GM19351 (cell line): Measurements from ENCODE around the gene DHH.

ENCODE experiments used
- ATAC-seq: cut with Tn5 transposase; IDR thresholded peaks from one replicate; pipeline ENCODE4 v1.9.1; 2021; ENCODE audit warnings: mild to moderate bottlenecking, moderate library complexity; ENCODE audit not compliant: unreplicated experiment

The DHH gene

GRCh38 chr12:49109641-49110463 lies 15.3 kb upstream of the DHH start:
- no peak for ATAC-seq

DNA sequence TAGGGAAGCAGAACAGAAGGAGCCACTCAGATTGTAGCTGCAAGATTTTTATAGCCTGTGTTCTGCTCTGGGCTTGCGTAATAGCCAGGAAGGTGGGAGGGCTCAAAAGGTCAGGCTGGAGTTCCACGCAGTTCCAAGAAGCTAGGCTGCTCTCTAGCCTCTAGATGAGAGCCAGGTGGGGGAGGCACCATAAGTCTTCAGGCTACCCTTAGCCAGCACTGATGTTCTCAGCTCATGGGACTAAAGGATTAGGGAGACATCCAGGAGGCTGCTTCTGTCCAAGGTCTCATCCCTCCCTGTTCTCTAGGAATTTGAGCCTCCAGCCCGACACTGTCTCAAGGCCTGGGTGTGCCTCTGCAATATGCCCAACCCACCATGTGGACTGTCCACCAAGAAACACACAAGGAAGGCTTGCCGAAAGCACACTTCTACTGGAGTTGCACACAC lies 14.4 kb upstream of the DHH start:
- ATAC-seq: no peak

GRCh38 chr12:49105504-49106084 lies 11.0 kb upstream of the DHH start:
- no peak for ATAC-seq

GRCh38 chr12:49104822-49105221 lies 10.2 kb upstream of the DHH start:
- ATAC-seq: no peak

- ATAC-seq: no peak
These were observed 5.8 kb upstream of the DHH start for GRCh38 chr12:49100380-49100779.

DNA sequence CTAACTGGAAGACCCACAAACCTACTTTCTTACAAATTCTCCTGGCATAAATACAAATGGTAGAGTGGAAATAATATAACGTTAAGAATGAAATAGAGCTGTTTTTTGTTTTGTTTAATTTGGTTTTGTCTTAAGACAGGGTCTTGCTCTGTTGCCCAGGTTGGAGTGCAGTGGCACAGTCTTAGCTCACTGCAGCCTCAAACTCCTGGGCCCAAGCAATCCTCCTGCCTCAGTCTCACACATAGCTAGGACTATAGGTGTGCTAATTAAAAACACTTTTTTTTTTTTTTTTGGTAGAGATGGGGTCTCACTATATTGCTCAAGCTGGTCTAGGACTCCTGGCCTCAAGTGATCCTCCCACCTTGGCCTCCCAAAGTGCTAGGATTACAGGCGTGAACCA lies 4.1 kb upstream of the DHH start:
- no peak for ATAC-seq

- ATAC-seq: no peak
These were observed 3.4 kb upstream of the DHH start for GRCh38 chr12:49098035-49098451.

DNA sequence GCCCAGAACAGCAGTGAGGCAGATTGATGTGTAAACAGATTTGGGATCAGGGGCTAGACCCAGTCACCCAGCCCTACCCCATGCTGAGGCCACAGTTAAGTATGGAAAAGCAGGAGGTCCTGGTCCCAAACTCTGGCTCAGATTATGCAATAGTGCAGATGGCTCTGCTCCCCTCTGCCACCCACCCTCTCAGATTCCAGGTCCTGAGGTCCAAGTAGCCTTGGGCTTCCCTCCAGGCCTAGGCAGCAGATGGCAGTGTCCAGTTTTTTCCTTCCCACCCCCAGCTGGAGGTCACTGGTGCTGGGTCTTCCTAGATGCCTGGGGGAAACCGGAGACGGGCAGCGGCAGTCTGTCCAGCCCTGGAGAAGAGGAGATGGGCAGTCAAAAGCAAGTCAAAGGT lies 2.8 kb upstream of the DHH start:
- ATAC-seq: no peak

DNA sequence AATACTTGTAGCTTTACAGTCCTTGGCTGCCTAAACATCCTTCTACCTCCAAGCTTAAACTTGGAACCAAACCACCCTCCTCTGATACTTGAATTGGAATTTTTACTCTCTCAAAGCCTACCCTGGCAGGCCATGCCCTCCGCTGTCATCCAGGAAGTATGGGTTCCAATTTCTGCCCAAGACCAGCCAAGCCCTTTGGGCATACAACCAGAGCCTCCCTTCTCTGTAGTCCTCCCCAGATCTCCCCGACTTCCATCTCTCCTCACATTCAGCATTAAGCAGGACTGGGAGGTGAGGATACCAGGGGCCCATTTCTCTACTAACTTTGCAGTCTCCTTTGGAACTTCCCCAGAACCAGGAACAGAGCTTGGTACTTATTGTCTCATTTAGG lies 369 bp upstream of the DHH start:
- no peak for ATAC-seq

GRCh38 chr12:49093792-49094159 lies 825 bp downstream of the DHH start:
- no peak for ATAC-seq

GRCh38 chr12:49092816-49093406 lies 1.7 kb downstream of the DHH start:
- no peak for ATAC-seq

- ATAC-seq: no peak
These were observed 2.4 kb downstream of the DHH start for GRCh38 chr12:49092086-49092815.

GRCh38 chr12:49091836-49092085 lies 2.8 kb downstream of the DHH start:
- no peak for ATAC-seq

GRCh38 chr12:49091056-49091835 lies 3.4 kb downstream of the DHH start:
- no peak for ATAC-seq

DNA sequence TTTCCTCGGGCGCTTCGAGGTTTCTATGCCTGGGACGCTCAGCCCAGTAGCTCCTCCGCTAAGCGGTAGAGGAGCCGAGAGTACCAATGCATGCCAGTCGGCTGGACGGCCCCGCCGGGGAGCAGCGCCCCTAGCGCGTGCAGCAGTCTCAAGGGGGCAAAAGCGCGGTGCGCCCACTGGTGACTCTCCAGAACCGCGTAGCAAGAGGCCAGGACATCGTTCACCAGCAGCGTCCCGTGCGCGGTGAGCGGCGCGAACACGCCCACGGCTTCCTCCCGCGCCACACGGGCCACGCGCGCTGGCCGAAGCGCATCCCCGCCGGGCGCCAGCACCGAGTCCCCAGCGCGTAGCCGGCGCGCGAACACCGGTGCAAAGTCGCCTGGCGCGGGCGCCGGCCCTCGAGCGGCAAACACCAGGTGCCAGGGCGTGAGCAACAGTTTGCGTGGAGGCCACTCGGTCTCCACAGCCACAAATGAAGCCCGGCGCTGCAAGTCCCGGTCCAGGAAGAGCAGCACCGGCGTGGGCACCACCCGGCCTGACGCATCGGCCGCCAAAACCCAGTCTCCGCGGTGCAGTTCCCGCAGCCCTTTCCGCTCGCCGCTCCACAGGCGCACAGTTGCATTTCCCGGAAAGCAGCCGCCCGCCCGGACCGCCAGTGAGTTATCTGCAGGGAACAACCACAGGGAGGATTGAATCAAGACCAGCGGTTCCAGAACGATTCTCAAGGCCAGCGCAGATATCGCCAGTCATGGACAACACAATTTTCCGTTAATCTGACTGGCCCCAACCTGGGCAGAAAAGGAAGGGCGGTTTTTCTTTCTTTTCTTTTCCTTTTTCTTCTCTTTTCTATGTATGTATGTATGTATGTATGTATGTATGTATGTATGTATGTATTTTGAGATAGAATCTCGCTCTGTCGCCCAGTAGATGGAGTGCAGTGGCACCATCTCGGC lies 4.5 kb downstream of the DHH start:
- ATAC-seq: no peak

GRCh38 chr12:49088932-49089330 lies 5.7 kb downstream of the DHH start:
- no peak for ATAC-seq

- peak; percentile 92 for ATAC-seq
These were observed 6.3 kb downstream of the DHH start for GRCh38 chr12:49088150-49088931.

- no peak for ATAC-seq
These were observed 8.5 kb downstream of the DHH start for GRCh38 chr12:49086116-49086515.

DNA sequence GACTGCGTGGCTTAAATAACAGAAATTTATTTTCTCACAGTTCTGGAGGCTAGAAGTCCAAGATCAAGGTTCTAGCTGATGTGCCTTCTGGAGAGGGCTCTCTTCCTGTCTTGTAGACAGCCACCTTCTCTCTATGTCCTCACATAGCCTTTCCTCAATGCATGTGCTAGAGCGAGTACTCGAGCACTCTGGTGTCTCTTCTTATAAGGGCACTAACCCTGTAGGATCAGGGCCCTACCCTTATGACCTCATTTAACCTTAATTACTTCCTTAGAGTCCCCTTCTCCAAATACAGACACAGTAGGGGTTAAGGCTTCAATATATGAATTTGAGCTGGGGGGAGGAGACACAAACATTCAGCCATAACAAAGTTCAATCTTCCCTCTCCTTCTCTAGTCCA lies 10.2 kb downstream of the DHH start:
- ATAC-seq: no peak
